PC-9 (cell line): Measurements from ENCODE around the gene PLA2R1. TPM values are rescaled to one million over a fixed set of nuclear protein-coding genes. Genes with fewer than 3 reads are reported as not detected.

Source experiments
- BruUV-seq: library from RNA; stranded (reverse); fragments of 400-500 nt; replicated peaks from 2 replicates; lab custom pipeline; 2021; lab: Mats Ljungman, UMichigan
- CTCF ChIA-PET: fragments of 300-600 bp; sonication (Branson Sonifier 250); formaldehyde crosslinking; loops from one replicate; lab custom pipeline; 2022; ENCODE audit warnings: antibody characterized with exemption; lab: Charles Lee
- POLR2A ChIA-PET: fragments of 300-600 bp; sonication (Branson Sonifier 250); formaldehyde crosslinking; loops from one replicate; lab custom pipeline; 2022; ENCODE audit warnings: antibody characterized with exemption; ENCODE audit not compliant: unreplicated experiment; lab: Charles Lee
- DNase-seq, 2 experiments: peaks; one replicate each; pipeline versions ENCODE4 v3.0.0 to v3.0.0-alpha.2; 2015 to 2022; ENCODE audit warnings: mixed read lengths in 1 of 2
- H2AFZ ChIP-seq: fragments of 200-600 bp; sonication (generic); 2 replicates; pipeline ENCODE4 v1.8.1; 2017; ENCODE audit warnings: antibody characterized with exemption
- H3F3A ChIP-seq: fragments of 200-600 bp; sonication (generic); 2 replicates; pipeline ENCODE4 v1.8.1; 2017; ENCODE audit warnings: antibody characterized with exemption, mild to moderate bottlenecking, low read depth; ENCODE audit not compliant: insufficient read depth
- H3K27ac ChIP-seq: fragments of 200-600 bp; sonication (generic); 2 replicates; pipeline ENCODE4 v1.6.1; 2016; ENCODE audit warnings: mixed run types
- H3K27me3 ChIP-seq: fragments of 200-600 bp; sonication (generic); 2 replicates; pipeline ENCODE4 v1.6.1; 2016; ENCODE audit warnings: low read depth, mixed run types; ENCODE audit not compliant: insufficient read depth
- H3K36me3 ChIP-seq: fragments of 200-600 bp; sonication (generic); 2 replicates; pipeline ENCODE4 v1.6.1; 2016; ENCODE audit warnings: low read depth, mixed run types
- H3K4me1 ChIP-seq: fragments of 200-600 bp; sonication (generic); replicated peaks from 2 replicates; pipeline ENCODE4 v1.6.1; 2016; ENCODE audit warnings: mixed run types; ENCODE audit not compliant: insufficient read depth
- H3K4me2 ChIP-seq: fragments of 200-600 bp; sonication (generic); 2 replicates; pipeline ENCODE4 v1.6.1; 2017; ENCODE audit warnings: mixed run types
- H3K4me3 ChIP-seq: fragments of 200-600 bp; sonication (generic); 2 replicates; pipeline ENCODE4 v1.6.1; 2016; ENCODE audit warnings: mixed run types
- H3K79me2 ChIP-seq: fragments of 200-600 bp; sonication (generic); 2 replicates; pipeline ENCODE4 v1.6.1; 2017; ENCODE audit warnings: low read depth, mixed run types
- H3K9me2 ChIP-seq: fragments of 200-600 bp; sonication (generic); 2 replicates; pipeline ENCODE4 v1.8.1; 2017; ENCODE audit warnings: mild to moderate bottlenecking; ENCODE audit not compliant: insufficient read depth
- H3K9me3 ChIP-seq: fragments of 200-600 bp; sonication (generic); 2 replicates; pipeline ENCODE4 v1.8.1; 2016; ENCODE audit warnings: low read depth; ENCODE audit not compliant: insufficient read depth
- H4K20me1 ChIP-seq: fragments of 200-600 bp; sonication (generic); 2 replicates; pipeline ENCODE4 v1.8.1; 2017; ENCODE audit not compliant: insufficient read depth
- CTCF ChIP-seq: fragments of 200-600 bp; sonication (generic); conservative IDR thresholded peaks from 2 replicates; pipeline ENCODE4 v1.6.1; 2017; ENCODE audit warnings: mixed run types, antibody characterized with exemption, mild to moderate bottlenecking, moderate library complexity
- EZH2 ChIP-seq: fragments of 200-600 bp; sonication (generic); IDR thresholded peaks from 2 replicates; pipeline ENCODE4 v1.8.0; 2017; ENCODE audit warnings: antibody characterized with exemption, low read depth
- intact Hi-C: fragments of 100-400 bp; cut with micrococcal nuclease; formaldehyde crosslinking; loops from one replicate; pipeline ENCODE4 v1.10.0; 2022; ENCODE audit not compliant: unreplicated experiment
- total RNA-seq: library from RNA; stranded (reverse); gene quantifications from 2 replicates; pipeline ENCODE4 v1.2.3, GENCODE V29; 2021

PLA2R1 gene
- total RNA-seq, 1 experiment from 2014 or later: 0.33 TPM

GRCh38 chr2:159904959-159905305, 157.5 kb downstream of the PLA2R1 start:
- intact Hi-C loops: loop anchor here (2.0 kb wide), 1 partner anchor 56 kb away; no protein-coding TSS in a partner anchor
- H3K9me3 ChIP-seq: no peaks in the 10 kb centered on the region
- peak overlapping the region; percentile 74 for H3K4me2 ChIP-seq
- peak overlapping the region; percentile 54 for H3K4me3 ChIP-seq
- 0 out of 2 replicates have a peak, but pooled peaks cover 6% of the 10 kb centered on the region for H3K4me1 ChIP-seq
- H2AFZ ChIP-seq: peak overlapping the region; percentile 88
- TF ChIP-seq EZH2: no peak
- TF ChIP-seq CTCF: no peak
- no peaks in the 10 kb centered on the region for H3K36me3 ChIP-seq
- H3K79me2 ChIP-seq: no peaks in the 10 kb centered on the region
- no peak overlapping the region for H3K27ac ChIP-seq
- no peaks in the 10 kb centered on the region for H3F3A ChIP-seq
- BruUV-seq: TSS peak; percentile 76
- ChIA-PET POLR2A (interaction anchor here (0.7 kb wide), 1 partner anchor 390 kb away, joined by 3 read pairs; no protein-coding TSS in a partner anchor), CTCF (no interaction called here)
- H4K20me1 ChIP-seq: no peaks in the 10 kb centered on the region
- DNase-seq: peak in 1 of 2 experiments; percentile 77
- H3K27me3 ChIP-seq: no peaks in the 10 kb centered on the region
- H3K9me2 ChIP-seq: no peaks in the 10 kb centered on the region

- no peaks in the 10 kb centered on the region for H4K20me1 ChIP-seq
- ChIA-PET CTCF (no interaction called here), POLR2A (interaction anchor here (0.7 kb wide), 1 partner anchor 389 kb away, joined by 3 read pairs; no protein-coding TSS in a partner anchor)
- H3K4me2 ChIP-seq: peak within 1 kb of the TSS; percentile 74
- peak; percentile 37 to 81 for DNase-seq
- H3F3A ChIP-seq: no peaks in the 10 kb centered on the region
- H3K4me1 ChIP-seq: 0 out of 2 replicates have a peak, but pooled peaks cover 6% of the 10 kb centered on the region
- H3K27me3 ChIP-seq: no peaks in the 10 kb centered on the region
- H3K27ac ChIP-seq: no peak within 1 kb of the TSS
- no peaks in the 10 kb centered on the region for H3K79me2 ChIP-seq
- H3K9me2 ChIP-seq: no peaks in the 10 kb centered on the region
- H2AFZ ChIP-seq: peak within 1 kb of the TSS; percentile 88
- no peaks in the 10 kb centered on the region for H3K36me3 ChIP-seq
- BruUV-seq: no TSS peak
- intact Hi-C loops: loop anchor here (2.0 kb wide), 1 partner anchor 56 kb away; no protein-coding TSS in a partner anchor
- peak within 1 kb of the TSS; percentile 54 for H3K4me3 ChIP-seq
- no peaks in the 10 kb centered on the region for H3K9me3 ChIP-seq
- TF ChIP-seq EZH2 (no peak), CTCF (no peak)
These were observed 158.1 kb downstream of the PLA2R1 start, which contains the start of gene LY75 for GRCh38 chr2:159904127-159904958. Gene LY75, minus strand, starts transcription at chr2:159904756.

GRCh38 chr2:159903443-159904126, 158.8 kb downstream of the PLA2R1 start:
- intact Hi-C loops: loop anchor here (2.0 kb wide), 1 partner anchor 57 kb away; no protein-coding TSS in a partner anchor
- no peak overlapping the region for H3K4me3 ChIP-seq
- CTCF ChIA-PET: no interaction called here

More at GRCh38 chr2:159903443-159904126, 158.8 kb downstream of the PLA2R1 start:
- peak in 1 of 2 experiments; percentile 29 for DNase-seq
- POLR2A ChIA-PET: no interaction called here
- H3F3A ChIP-seq: no peaks in the 10 kb centered on the region
- H3K9me2 ChIP-seq: no peaks in the 10 kb centered on the region
- no peaks in the 10 kb centered on the region for H3K27me3 ChIP-seq
- H3K79me2 ChIP-seq: no peaks in the 10 kb centered on the region
- no peak overlapping the region for H2AFZ ChIP-seq
- no peaks in the 10 kb centered on the region for H4K20me1 ChIP-seq
- H3K4me1 ChIP-seq: 0 out of 2 replicates have a peak, but pooled peaks cover 6% of the 10 kb centered on the region
- TF ChIP-seq CTCF (no peak), EZH2 (no peak)
- H3K27ac ChIP-seq: no peak overlapping the region
- H3K4me2 ChIP-seq: 0 out of 2 replicates have a peak overlapping the region, but pooled peaks have one; percentile 74
- no peaks in the 10 kb centered on the region for H3K9me3 ChIP-seq
- H3K36me3 ChIP-seq: no peaks in the 10 kb centered on the region
- TSS peak; percentile 43 for BruUV-seq
